NCI-H526 (cell line): ENCODE results near the gene PSG7.
"Not testable (repeated sequence)": the region's sequence is repeated elsewhere in the genome, so short reads cannot be mapped to it uniquely, and the experiment has no call there.

Experiments used
- DNase-seq, 2 experiments: peaks; one replicate each; lab custom pipeline; 2025; lab: John Stamatoyannopoulos, UW

The PSG7 gene

GRCh38 chr19:42937107-42937506 lies at the start of gene PSG7:
PSG7 (minus strand) TSS chr19:42937207; CDS start chr19:42937076, 131 bp downstream.
- DNase-seq, result not testable (repeated sequence)

- DNase-seq, result no peak
These were observed 48.6 kb upstream of the PSG7 start for GRCh38 chr19:42985588-42985987.

DNA sequence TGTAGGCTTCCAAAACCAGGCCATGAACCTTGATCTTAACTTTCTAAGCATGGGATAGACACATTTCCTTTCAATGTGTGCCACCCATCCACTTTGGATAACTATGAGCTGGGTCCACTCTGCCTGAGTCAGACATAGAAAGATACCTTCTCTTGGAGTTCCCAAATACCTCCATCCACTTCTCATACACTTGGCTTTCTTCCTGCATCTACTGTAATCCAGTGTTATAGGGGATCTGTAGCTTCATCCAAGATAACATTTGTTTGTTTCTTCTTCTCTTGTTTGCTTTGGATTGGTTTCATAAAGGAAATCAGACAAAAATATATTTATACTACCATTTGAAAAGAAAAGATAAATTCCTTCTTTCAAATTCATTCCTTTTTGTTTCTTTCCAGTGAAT lies 45.1 kb upstream of the PSG7 start:
- not testable (repeated sequence) for DNase-seq

GRCh38 chr19:42971451-42971850 lies 34.4 kb upstream of the PSG7 start:
- DNase-seq, result not testable (repeated sequence)

DNA sequence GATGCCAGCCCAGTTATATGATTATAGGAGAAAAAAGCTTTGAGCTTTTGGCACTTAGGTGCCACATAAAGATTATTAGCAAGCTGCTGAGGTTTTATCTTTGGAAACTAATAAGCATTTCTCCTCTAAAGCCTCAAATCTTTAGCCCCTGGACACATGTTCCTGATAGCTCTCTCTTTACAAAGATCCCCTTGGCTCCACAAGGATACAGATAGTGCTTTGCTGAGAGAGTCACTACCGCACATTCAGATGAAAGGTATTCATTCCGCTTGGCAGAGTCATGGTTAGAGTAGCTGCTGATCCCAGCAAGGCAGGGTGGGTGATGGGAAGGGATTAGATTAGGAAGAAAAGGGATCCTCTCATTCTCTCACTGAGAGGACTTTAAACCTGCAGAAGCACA lies 28.2 kb upstream of the PSG7 start:
- DNase-seq, result no peak

DNA sequence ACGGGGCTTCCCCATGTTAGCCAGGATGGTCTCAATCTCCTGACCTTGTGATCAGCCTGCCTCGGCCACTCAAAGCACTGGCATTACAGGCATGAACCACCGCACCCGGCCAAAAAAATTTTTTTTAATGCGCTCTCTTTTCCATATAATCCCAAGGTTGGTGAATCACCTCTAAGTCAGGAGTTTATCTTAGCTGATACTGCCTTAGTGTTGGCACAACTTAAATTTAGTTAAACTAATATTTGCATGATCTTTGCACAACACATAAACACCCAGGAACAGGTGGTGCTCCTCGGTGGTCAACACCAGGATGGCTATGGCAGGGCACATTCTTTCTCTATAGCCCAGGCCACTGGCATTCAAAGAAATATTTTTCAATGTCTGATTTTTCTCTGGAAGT lies 24.1 kb upstream of the PSG7 start:
- no peak for DNase-seq

GRCh38 chr19:42952126-42952525 lies 15.1 kb upstream of the PSG7 start:
- not testable (repeated sequence) for DNase-seq

DNA sequence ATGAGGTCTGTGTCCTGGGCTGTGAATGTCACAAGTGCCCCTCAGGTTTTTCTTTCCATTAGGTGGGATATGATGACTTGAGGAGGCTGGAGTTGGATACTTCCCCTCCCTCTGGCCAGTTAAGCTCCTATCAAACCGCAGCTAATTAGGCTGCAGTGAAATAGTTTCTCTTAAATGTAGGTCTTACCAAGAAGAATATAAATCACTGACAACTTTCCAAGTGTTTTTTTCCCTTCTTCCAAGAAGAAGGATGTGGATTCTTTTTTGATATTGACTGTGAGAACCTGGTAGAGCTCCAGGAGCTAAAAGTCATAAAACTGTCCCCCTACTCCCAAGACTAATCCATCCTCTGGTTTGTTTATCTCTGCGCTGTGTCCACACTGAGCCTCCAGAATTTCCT lies 14.5 kb upstream of the PSG7 start:
- DNase-seq, result not testable (repeated sequence)

DNA sequence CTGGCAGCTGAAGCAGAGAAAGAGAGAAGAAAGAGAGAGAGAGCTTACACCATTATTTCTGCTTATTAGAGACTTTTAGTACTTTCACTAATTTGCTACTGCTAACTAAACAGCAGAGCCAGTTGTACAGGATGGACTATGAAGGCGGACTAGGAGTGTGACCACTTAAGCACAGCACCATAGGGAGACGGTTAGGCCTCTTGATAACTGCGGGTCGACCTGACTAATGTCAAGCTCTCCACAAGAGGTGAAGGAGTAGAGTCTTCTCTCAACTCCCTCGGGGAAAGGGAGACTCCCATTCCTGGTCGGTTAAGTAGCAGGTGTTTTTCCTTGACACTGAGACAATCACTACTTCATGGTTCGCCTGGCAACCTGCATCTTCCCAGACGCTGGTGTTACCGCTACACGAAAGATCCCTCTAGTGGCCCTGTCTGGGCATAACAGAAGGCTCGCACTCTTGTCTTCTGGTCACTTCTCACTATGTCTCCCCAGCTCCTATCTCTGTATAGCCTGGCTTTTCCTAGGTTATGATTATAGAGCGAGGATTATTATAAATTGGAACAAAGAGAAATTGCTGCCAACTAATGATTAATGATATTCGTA lies 5.3 kb upstream of the PSG7 start:
- DNase-seq, result peak in 1 of 2 experiments; percentile 27

- not testable (repeated sequence) for DNase-seq
These were observed 2.3 kb downstream of the PSG7 start for GRCh38 chr19:42934726-42935125.

GRCh38 chr19:42934183-42934582 lies 2.8 kb downstream of the PSG7 start:
- not testable (repeated sequence) for DNase-seq

- not testable (repeated sequence) for DNase-seq
These were observed 3.6 kb downstream of the PSG7 start for GRCh38 chr19:42933412-42933811.

DNA sequence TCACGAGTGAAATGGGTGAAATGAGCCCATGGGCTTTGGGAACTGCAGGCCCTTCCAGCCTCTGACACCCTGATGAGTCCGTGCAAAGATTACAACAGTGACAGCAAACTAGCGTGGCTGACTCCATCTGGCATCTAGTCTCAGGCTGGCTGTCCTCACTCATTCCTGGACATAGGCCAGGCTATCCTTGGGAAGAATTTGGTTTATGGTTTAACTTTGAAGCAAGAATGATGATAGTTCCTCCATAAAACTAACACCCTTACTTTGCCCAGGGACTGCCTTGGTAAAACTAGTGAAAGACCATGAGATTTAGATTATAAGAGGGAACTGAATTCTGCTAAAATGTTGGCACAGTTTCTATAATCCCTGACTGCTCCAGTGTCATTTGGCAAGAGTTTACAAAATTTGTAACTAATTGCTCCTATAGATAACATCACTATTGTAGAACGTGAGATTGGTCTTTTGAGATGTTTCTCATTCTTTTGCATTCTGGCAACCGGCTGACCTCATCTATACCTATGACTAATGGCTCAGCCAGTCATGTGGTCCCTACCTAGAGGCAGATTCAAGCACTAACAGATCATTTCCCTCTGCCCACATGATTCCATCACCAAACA lies 4.4 kb downstream of the PSG7 start:
- not testable (repeated sequence) for DNase-seq

DNA sequence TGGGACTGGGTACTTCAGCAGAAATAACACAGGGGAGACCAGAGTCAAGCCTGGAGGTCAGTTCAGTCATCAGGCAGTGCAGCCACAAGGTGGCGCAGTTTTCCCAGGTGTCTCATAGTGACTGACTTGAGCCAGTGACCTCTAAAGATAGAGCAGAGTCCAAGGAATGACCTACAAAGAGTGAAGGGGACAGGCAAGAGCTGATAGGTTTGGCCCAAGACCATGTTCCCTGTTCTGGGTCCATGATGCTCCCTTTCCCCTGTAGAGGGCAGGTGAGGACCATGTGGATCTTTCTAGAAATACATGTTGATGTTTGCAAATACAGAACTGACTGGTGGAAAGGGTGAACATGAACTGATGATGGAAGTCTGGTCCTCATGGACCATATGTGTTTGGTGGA lies 6.8 kb downstream of the PSG7 start:
- DNase-seq, result peak in 1 of 2 experiments; percentile 38

DNA sequence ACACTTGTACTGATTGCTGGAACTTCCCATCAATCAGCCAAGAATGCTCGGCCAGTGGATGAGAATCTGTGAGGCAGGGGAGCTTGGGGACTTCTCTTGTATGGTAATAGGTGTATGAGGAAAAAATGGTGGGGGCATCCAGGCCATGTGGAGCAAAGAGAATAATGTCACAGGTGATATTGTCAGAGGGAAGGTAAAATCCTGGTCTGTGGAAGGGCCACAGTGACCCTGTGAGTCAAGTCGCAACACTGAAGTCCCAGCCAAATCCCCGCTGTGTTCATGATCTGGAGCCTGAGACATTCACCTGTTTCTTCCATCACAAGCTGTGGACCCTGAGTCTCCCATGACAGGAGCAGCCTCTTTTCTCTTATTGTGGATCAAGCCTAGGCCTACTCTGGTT lies 8.1 kb downstream of the PSG7 start:
- no peak for DNase-seq

GRCh38 chr19:42926781-42927180 lies 10.2 kb downstream of the PSG7 start:
- no peak for DNase-seq

- peak in 1 of 2 experiments; percentile 71 for DNase-seq
These were observed 13.9 kb downstream of the PSG7 start for GRCh38 chr19:42923106-42923505.

- DNase-seq, result not testable (repeated sequence)
These were observed 16.0 kb downstream of the PSG7 start for GRCh38 chr19:42920971-42921370.

DNA sequence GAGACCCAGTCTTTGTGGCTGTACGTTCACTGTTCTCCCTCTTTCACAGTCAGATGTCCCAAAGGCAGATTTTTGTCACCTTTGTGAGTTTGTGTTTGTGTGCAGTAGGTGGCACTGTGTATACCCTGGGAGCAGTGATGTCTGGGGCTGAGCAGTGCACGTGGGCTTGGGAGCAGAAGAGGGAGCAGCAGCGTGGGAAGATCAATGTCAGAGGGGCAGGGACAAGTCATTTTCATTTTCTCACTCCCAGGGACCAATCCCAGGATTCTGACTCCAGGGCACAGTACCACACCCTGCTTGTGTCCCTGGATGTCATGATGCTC lies 17.3 kb downstream of the PSG7 start:
- DNase-seq, result peak in 1 of 2 experiments; percentile 8

DNA sequence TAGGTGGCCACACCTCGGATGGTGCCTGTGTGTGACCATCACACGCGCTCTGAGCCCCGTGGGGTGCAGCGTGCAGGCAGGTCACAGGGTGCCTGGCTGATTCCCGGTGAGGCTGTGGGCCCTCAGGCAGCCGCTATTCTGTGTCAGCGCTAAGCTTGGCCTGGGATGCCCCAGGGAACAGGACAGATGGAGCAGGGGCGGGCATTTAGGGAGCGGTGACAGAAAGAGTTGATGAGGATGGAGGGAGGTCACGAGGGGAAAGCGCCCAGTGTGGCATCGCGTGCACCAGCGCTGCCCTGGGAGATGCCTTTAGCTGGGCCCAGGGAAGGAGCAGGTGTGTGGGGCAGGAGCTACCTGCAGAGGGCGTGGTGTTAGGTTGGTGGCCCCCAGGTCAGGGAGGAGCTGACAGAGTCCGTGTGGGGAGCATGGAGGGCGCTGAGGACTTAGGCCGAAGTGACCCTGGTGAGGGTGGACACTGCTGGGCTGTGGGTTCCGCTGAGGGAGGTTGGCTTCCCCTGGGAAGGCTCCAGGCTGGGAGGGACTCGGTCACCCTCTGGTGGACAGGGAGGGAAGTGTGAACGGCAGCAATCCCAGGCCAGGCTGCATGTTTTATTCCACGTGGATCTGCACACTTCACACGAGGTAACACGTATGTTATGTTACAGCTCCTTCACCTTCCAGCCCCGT lies 17.8 kb downstream of the PSG7 start:
- peak in 1 of 2 experiments; percentile 50 for DNase-seq

DNA sequence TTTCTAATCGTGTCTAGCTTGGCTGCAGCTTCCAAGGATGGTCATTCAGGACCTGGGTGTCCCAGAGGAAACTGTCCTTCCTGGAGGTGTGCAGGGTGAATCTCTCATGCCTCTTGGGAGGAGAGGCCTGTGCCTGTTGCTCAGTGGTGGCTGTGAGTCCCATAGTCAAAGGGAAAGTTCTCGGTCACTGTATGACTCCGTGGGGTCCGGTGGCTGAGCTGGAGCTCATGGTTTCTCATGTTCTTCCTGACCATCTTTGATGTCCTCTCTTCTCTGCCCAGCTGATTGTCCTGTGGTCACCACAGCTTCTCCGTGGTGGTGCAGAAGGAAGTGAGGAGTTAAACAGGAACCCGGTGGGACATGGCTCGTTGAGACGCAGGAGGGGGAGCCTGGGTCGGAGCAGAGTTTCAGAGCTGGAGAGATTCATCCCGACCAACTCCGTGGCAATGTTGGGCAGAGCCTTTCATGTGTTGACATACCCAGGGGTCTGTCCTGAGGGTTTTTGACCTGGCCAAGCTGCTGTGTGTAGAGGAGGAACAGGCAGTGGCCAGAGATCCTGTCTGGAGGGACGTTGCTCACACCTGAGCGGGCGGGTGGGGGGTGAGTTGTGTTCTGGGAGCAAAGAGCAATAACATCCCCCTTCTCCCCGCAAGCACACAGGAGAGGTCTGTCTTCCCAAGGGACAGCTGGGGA lies 18.5 kb downstream of the PSG7 start:
- DNase-seq, result not testable (repeated sequence)

DNA sequence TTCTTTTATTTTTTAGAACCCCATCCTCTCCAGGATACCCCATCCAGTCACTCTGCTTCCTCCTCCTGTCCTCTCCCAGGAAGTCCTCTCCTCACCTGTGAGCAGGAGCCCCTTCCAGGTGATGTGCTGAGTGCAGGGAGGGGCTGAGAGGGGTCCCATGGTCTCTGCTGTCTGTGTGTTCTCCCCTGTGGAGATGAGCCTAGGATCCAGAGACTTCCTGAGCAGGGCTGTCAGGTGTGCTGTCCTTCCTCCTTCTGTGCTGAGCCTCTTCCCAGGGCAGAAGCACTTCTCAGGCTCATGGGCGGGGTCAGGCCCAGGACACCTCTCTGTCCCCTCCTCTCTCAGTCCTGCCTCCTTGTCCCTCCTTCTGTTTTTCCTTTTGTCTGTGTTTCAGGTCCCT lies 19.4 kb downstream of the PSG7 start, which contains the start of gene PSG6:
Gene PSG6 (minus strand): TSS at position 261 of the 400 bp plus-strand sequence. CDS start 102 bp downstream, at position 159.
- not testable (repeated sequence) for DNase-seq

DNA sequence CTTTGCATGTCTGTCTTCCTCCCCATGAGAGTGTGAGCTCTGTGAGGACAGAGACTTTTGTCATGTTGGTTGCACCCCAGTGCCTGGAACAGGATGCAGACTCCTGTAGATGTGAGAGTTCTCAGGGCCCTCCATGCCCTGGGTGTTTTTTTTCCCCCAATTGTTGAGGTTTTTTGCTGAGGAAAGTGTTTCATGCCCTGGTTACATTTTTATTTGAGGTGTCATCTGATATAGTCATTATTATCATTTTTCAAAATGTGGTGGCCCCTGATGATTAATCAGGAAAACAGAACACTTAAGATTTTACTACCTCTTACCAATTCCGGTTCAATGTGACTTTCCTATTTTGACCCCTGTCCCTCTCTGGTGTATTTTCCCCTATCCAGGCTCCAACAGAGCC lies 20.1 kb downstream of the PSG7 start:
- DNase-seq, result not testable (repeated sequence)
